ENCODE results near the gene KIAA0930. TPM values are rescaled to one million over a fixed set of nuclear protein-coding genes. Genes with fewer than 3 reads are reported as not detected.

The KIAA0930 gene
- total and polyA plus RNA-seq, 7 donors, result 13.2 to 51.1 (median 23.4) TPM

DNA sequence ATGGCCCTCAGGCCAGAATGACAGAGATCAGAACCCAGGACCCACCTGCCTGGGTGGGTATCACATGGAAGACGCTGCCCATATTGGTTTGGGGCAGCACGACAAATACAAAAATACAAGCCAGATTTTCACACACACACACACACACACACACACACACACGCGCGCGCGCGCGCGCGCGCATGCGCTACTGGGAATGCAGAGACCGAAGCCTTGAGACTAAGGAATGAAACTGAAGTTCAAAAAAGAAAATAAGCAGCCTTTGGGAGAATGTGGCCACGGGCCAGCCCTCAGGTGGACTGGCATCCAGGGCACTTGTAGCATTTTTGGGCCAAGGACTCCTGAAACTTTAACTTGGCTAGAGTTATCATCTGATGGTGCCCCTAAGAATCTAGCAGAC lies 98.3 kb downstream of the KIAA0930 start:
- intact Hi-C loops (cut with DNase I), result no loop called here
- H3K9me3 ChIP-seq, result no peaks in the 10 kb centered on the region
- H3K4me3 ChIP-seq, result no peak overlapping the region
- no peak for ATAC-seq
- no peaks in the 10 kb centered on the region for H3K36me3 ChIP-seq (ENCODE audit: insufficient read depth in 1 of 2, low read depth in 1 of 2)
- TF ChIP-seq, protein P1, sequence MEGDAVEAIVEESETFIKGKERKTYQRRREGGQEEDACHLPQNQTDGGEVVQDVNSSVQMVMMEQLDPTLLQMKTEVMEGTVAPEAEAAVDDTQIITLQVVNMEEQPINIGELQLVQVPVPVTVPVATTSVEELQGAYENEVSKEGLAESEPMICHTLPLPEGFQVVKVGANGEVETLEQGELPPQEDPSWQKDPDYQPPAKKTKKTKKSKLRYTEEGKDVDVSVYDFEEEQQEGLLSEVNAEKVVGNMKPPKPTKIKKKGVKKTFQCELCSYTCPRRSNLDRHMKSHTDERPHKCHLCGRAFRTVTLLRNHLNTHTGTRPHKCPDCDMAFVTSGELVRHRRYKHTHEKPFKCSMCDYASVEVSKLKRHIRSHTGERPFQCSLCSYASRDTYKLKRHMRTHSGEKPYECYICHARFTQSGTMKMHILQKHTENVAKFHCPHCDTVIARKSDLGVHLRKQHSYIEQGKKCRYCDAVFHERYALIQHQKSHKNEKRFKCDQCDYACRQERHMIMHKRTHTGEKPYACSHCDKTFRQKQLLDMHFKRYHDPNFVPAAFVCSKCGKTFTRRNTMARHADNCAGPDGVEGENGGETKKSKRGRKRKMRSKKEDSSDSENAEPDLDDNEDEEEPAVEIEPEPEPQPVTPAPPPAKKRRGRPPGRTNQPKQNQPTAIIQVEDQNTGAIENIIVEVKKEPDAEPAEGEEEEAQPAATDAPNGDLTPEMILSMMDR (IDR thresholded peaks at IDR 0.05), result no peak
- 73 to 88% (median 83%) methylated on average over 15 of the region's 15 CpGs for WGBS, 3 donors
- H3K27me3 ChIP-seq (ENCODE audit: insufficient read depth in 3 of 3, low read length in 2 of 3), result no peaks in the 10 kb centered on the region
- DNase-seq, result no peak
- no peaks in the 10 kb centered on the region for H3K4me1 ChIP-seq
- H3K27ac ChIP-seq, result no peak overlapping the region

Other genes starting within 250 kb of the KIAA0930 start
- under 1 TPM in 3 of 4 donors, not detected in 1; 0.26 to 0.58 (median 0.44) TPM for gene PHF21B, start 230.9 kb downstream of the KIAA0930 start, total RNA-seq
- gene PHF21B, start 230.9 kb downstream of the KIAA0930 start, polyA plus RNA-seq, result under 1 TPM; 0.03 to 0.06 (median 0.03) TPM
- 10 to 100 TPM; 17.1 to 26.6 (median 21.6) TPM for gene NUP50, start 77.0 kb downstream of the KIAA0930 start, total RNA-seq
- 10 to 100 TPM in 2 of 3 donors, 1 to 10 TPM in 1; 6.1 to 21.1 (median 11.8) TPM for gene NUP50, start 77.0 kb downstream of the KIAA0930 start, polyA plus RNA-seq
- gene UPK3A, start 44.1 kb upstream of the KIAA0930 start, total RNA-seq, result 1 to 10 TPM; 1.1 to 3.9 (median 2.1) TPM
- 10 to 100 TPM in 1 of 3 donors, 1 to 10 TPM in 1, under 1 TPM in 1; 0.93 to 11.7 (median 5.0) TPM for gene UPK3A, start 44.1 kb upstream of the KIAA0930 start, polyA plus RNA-seq
- 10 to 100 TPM; 14.2 to 25.5 (median 16.6) TPM for gene FAM118A, start 69.0 kb upstream of the KIAA0930 start, total RNA-seq
- gene FAM118A, start 69.0 kb upstream of the KIAA0930 start, polyA plus RNA-seq, result 10 to 100 TPM in 2 of 3 donors, 1 to 10 TPM in 1; 5.8 to 18.8 (median 15.6) TPM
- not detected for gene SMC1B, start 172.7 kb upstream of the KIAA0930 start, total RNA-seq
- gene SMC1B, start 172.7 kb upstream of the KIAA0930 start, polyA plus RNA-seq, result not detected
- not detected for gene RIBC2, start 172.8 kb upstream of the KIAA0930 start, total RNA-seq
- gene RIBC2, start 172.8 kb upstream of the KIAA0930 start, polyA plus RNA-seq, result under 1 TPM in 1 of 3 donors, not detected in 2; 0.04 TPM

All from psoas muscle (tissue), 8 donors.